Thyroid gland (tissue), 4 donors: ENCODE measurements around the gene MIGA1. TPM values are rescaled to one million over a fixed set of nuclear protein-coding genes. Genes with fewer than 3 reads are reported as not detected.

Experiments
- DNase-seq, 2 donors: peaks; one replicate each; pipeline ENCODE4 v3.0.0-alpha.2; 2019
- H3K27ac ChIP-seq, 3 donors: fragments of 200-600 bp; sonication (generic); 1 replicate in 2 of 3; 2 replicates in 1 of 3; pipeline ENCODE4 v1.5.1; 2016 to 2019; ENCODE audit warnings: mild to moderate bottlenecking in 1 of 3, moderate library complexity in 1 of 3
- H3K27me3 ChIP-seq: fragments of 200-600 bp; sonication (generic); one replicate; pipeline ENCODE4 v1.5.1; 2019
- H3K36me3 ChIP-seq, 2 donors: fragments of 200-600 bp; sonication (generic); one replicate each; pipeline ENCODE4 v1.5.1; 2016 to 2019
- H3K4me1 ChIP-seq, 2 donors: fragments of 200-600 bp; sonication (generic); one replicate each; pipeline ENCODE4 v1.5.1; 2017 to 2019
- H3K4me3 ChIP-seq, 3 donors: fragments of 200-600 bp; sonication (generic); replicated peaks in 1 of 3; 1 replicate in 2 of 3; 2 replicates in 1 of 3; pipeline ENCODE4 v1.5.1; 2016; ENCODE audit warnings: mild to moderate bottlenecking in 1 of 3
- H3K9me3 ChIP-seq: fragments of 200-600 bp; sonication (generic); one replicate; pipeline ENCODE4 v1.5.1; 2017
- CTCF ChIP-seq, 6 experiments: fragments of 200-600 bp in 3 of 6; fragments of 450-650 bp in 3 of 6; sonication (generic) in 3 of 6; IDR thresholded peaks; one replicate each; pipeline ENCODE4 v1.5.1; 2016 to 2019; ENCODE audit warnings: antibody characterized with exemption in 6 of 6, mild to moderate bottlenecking in 2 of 6, inconsistent platforms in 1 of 6, moderate library complexity in 1 of 6
- POLR2A ChIP-seq, 2 donors: fragments of 450-650 bp; IDR thresholded peaks; one replicate each; pipeline ENCODE4 v1.6.1; 2017; ENCODE audit warnings: antibody characterized with exemption in 2 of 2, mild to moderate bottlenecking in 2 of 2, moderate library complexity in 1 of 2
- WGBS, 2 donors: methylation state at CpG; one replicate each; pipeline ENCODE4 v1.1.5; 2017; 5-methylcytosine and 5-hydroxymethylcytosine counted together
- intact Hi-C: fragments of 100-400 bp; cut with DNase I; formaldehyde crosslinking; loops from one replicate; pipeline ENCODE4 v1.15.1; 2023
- total RNA-seq, 4 donors: library from RNA; depleted of rRNA; stranded (reverse); fragments of >200 nt; gene quantifications; one replicate each; pipeline ENCODE4 v1.2.3, GENCODE V29; 2016

The MIGA1 gene
- total RNA-seq, 4 donors from 2014 or later, result 25.8 to 34.6 (median 30.5) TPM

GRCh38 chr1:77832901-77833300 is 53.5 kb downstream of the MIGA1 start:
- H3K9me3 ChIP-seq, result no peaks in the 10 kb centered on the region
- intact Hi-C loops, result no loop called here
- H3K27me3 ChIP-seq, result no peaks in the 10 kb centered on the region
- peaks cover 52 to 65% of the 10 kb centered on the region in 2 donors for H3K4me1 ChIP-seq
- TF ChIP-seq POLR2A (IDR thresholded peaks at IDR 0.05) (peak in 1 of 2 donors; percentile 46), CTCF (IDR thresholded peaks at IDR 0.05) (peak in 1 of 6 experiments; percentile 9)
- H3K36me3 ChIP-seq, result no peaks in the 10 kb centered on the region
- no peak overlapping the region for H3K4me3 ChIP-seq
- no peak for DNase-seq
- peak overlapping the region; percentile 95 to 99 (median 96) for H3K27ac ChIP-seq

- intact Hi-C loops, result no loop called here
- H3K36me3 ChIP-seq, result no peaks in the 10 kb centered on the region
- no peaks in the 10 kb centered on the region for H3K9me3 ChIP-seq
- H3K27ac ChIP-seq, result peak overlapping the region; percentile 95 to 99 (median 96)
- H3K4me1 ChIP-seq, result peaks cover 56 to 66% of the 10 kb centered on the region in 2 donors
- DNase-seq, result no peak
- no peak overlapping the region for H3K4me3 ChIP-seq
- H3K27me3 ChIP-seq, result no peaks in the 10 kb centered on the region
- 78 to 84% methylated on average over 3 of the region's 3 CpGs for WGBS, 2 donors
- TF ChIP-seq CTCF (IDR thresholded peaks at IDR 0.05), result no peak
- TF ChIP-seq POLR2A (IDR thresholded peaks at IDR 0.05), result no peak
Measured at GRCh38 chr1:77833521-77834100, 54.2 kb downstream of the MIGA1 start.

- Histone ChIP-seq H3K27me3 (no peaks in the 10 kb centered on the region), H3K9me3 (no peaks in the 10 kb centered on the region), H3K4me1 (peaks cover 56 to 66% of the 10 kb centered on the region in 2 donors), H3K36me3 (no peaks in the 10 kb centered on the region), H3K27ac (peak overlapping the region; percentile 95 to 99 (median 96)), H3K4me3 (no peak overlapping the region)
- DNase-seq, result peak; percentile 72 to 74
- TF ChIP-seq POLR2A (IDR thresholded peaks at IDR 0.05), result peak in 1 of 2 donors; percentile 59
- TF ChIP-seq CTCF (IDR thresholded peaks at IDR 0.05), result no peak
- intact Hi-C loops, result no loop called here
- WGBS, 2 donors, result 8 to 9% methylated on average over 2 of the region's 2 CpGs
Measured at GRCh38 chr1:77834771-77835334, 55.4 kb downstream of the MIGA1 start.

- 55 to 81% methylated on average over 1 of the region's 1 CpG for WGBS, 2 donors
- H3K4me1 ChIP-seq, result peaks cover 4 to 9% of the 10 kb centered on the region in 2 donors
Measured at GRCh38 chr1:77841574-77841973, 62.1 kb downstream of the MIGA1 start.

More at GRCh38 chr1:77841574-77841973, 62.1 kb downstream of the MIGA1 start:
- Histone ChIP-seq H3K36me3 (no peaks in the 10 kb centered on the region), H3K9me3 (no peaks in the 10 kb centered on the region), H3K27me3 (no peaks in the 10 kb centered on the region), H3K27ac (no peak overlapping the region), H3K4me3 (no peak overlapping the region)
- intact Hi-C loops, result no loop called here
- TF ChIP-seq CTCF (IDR thresholded peaks at IDR 0.05), result no peak
- TF ChIP-seq POLR2A (IDR thresholded peaks at IDR 0.05), result no peak
- DNase-seq, result no peak
